ENCODE data around the gene ACP5.

Gene ACP5

DNA sequence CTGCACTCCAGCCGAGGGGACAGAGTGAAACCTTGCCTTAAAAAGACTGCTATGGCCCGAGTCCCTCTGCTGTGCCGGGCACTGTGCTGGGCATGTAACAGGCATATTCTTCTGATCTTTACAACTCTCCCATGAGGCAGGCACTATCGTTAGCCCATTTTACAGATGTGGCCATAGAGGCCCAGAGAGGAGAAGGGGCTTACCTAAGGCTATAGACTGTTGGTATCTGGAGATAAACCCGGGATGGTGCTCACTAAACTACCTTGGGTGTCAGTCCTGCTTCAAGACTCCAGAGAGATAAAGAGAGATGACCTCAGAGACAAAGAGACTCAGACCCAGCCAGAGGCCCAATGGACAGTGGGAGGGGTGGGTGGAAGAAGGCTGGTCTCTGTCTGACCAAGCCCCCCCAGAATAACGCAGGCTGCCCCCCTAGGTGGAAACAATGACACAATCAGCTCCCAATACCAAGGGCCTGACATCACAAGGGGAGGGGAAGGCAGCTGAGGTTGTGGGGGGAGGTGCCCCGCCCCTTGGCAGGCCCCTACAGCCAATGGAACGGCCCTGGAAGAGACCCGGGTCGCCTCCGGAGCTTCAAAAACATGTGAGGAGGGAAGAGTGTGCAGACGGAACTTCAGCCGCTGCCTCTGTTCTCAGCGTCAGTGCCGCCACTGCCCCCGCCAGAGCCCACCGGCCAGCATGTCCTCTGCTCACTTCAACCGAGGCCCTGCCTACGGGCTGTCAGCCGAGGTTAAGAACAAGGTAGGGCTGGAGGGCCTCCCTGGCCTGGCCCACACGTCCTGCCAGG, 39.0 kb downstream of the ACP5 start, which contains the start of gene CNN1:
Gene CNN1 (plus strand): TSS at position 620 of the 805 bp plus-strand sequence. CDS start 77 bp downstream, at position 697.
- DNase-seq (ENCODE audit: insufficient read length) (no peak), FAIRE-seq (no peak)
- TF ChIP-seq POLR2A (IDR thresholded peaks at IDR 0.05; ENCODE audit: low read depth, low read length), result no peak
- TF ChIP-seq TAF1 (IDR thresholded peaks at IDR 0.05; ENCODE audit: borderline replicate concordance, low read depth, low read length), result no peak
- no peak for TF ChIP-seq POLR2AphosphoS5 (IDR thresholded peaks at IDR 0.05; ENCODE audit: low read depth, low read length)

GRCh38 chr19:11535792-11536595, 41.5 kb downstream of the ACP5 start:
- peak; percentile 92 for DNase-seq (ENCODE audit: insufficient read length)
- TF ChIP-seq POLR2A (IDR thresholded peaks at IDR 0.05; ENCODE audit: low read depth, low read length) (no peak), TAF1 (IDR thresholded peaks at IDR 0.05; ENCODE audit: borderline replicate concordance, low read depth, low read length) (no peak), POLR2AphosphoS5 (IDR thresholded peaks at IDR 0.05; ENCODE audit: low read depth, low read length) (no peak)
- peak; percentile 93 for FAIRE-seq

DNA sequence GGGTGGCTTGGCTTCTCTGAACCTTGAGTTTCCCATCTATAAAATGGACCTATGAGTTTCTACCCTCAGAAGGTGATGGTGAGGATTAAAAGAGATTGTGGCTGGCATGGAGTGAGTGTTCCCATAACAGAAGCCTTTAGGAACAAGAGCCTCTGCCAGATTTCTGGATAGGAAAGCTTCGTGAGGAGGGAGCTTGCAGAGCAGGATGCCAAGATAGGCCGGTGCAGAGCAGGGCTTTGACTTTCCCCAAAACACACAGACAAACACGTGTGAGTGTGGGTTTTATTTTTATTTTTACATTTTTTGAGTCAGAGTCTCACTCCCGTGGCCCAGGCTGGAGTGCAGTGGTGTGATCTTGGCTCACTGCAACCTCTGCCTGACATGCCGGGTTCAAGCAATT, 42.5 kb downstream of the ACP5 start:
- DNase-seq (ENCODE audit: insufficient read length), result no peak
- FAIRE-seq, result no peak
- TF ChIP-seq POLR2A (IDR thresholded peaks at IDR 0.05; ENCODE audit: low read depth, low read length) (no peak), TAF1 (IDR thresholded peaks at IDR 0.05; ENCODE audit: borderline replicate concordance, low read depth, low read length) (no peak), POLR2AphosphoS5 (IDR thresholded peaks at IDR 0.05; ENCODE audit: low read depth, low read length) (no peak)

DNA sequence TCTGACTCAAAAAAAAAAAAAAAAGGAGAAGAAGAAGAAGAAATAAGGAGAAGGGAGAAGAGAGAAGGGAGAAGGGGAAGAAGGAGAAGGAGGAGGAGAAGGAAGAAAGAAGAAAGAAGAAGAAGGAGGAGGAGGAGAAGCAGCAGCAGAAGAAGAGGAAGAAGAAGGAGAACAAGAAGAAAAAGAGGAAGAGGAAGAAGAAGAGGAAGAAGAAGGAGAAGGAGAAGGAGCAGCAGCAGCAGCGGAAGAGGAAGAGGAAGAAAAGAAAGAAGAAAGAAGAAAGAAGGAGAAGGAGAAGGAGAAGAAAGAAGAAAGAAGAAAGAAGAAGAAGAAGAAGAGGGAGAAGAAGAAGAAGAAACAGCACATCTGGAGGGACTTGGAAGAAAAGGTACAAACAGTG, 42.9 kb downstream of the ACP5 start:
- TF ChIP-seq TAF1 (IDR thresholded peaks at IDR 0.05; ENCODE audit: borderline replicate concordance, low read depth, low read length), result no peak
- no peak for TF ChIP-seq POLR2A (IDR thresholded peaks at IDR 0.05; ENCODE audit: low read depth, low read length)
- no peak for TF ChIP-seq POLR2AphosphoS5 (IDR thresholded peaks at IDR 0.05; ENCODE audit: low read depth, low read length)
- FAIRE-seq (no peak), DNase-seq (ENCODE audit: insufficient read length) (no peak)

GRCh38 chr19:11530432-11530831, 47.0 kb downstream of the ACP5 start:
- no peak for TF ChIP-seq POLR2AphosphoS5 (IDR thresholded peaks at IDR 0.05; ENCODE audit: low read depth, low read length)
- no peak for TF ChIP-seq POLR2A (IDR thresholded peaks at IDR 0.05; ENCODE audit: low read depth, low read length)
- no peak for TF ChIP-seq TAF1 (IDR thresholded peaks at IDR 0.05; ENCODE audit: borderline replicate concordance, low read depth, low read length)
- no peak for DNase-seq (ENCODE audit: insufficient read length)
- no peak for FAIRE-seq

DNA sequence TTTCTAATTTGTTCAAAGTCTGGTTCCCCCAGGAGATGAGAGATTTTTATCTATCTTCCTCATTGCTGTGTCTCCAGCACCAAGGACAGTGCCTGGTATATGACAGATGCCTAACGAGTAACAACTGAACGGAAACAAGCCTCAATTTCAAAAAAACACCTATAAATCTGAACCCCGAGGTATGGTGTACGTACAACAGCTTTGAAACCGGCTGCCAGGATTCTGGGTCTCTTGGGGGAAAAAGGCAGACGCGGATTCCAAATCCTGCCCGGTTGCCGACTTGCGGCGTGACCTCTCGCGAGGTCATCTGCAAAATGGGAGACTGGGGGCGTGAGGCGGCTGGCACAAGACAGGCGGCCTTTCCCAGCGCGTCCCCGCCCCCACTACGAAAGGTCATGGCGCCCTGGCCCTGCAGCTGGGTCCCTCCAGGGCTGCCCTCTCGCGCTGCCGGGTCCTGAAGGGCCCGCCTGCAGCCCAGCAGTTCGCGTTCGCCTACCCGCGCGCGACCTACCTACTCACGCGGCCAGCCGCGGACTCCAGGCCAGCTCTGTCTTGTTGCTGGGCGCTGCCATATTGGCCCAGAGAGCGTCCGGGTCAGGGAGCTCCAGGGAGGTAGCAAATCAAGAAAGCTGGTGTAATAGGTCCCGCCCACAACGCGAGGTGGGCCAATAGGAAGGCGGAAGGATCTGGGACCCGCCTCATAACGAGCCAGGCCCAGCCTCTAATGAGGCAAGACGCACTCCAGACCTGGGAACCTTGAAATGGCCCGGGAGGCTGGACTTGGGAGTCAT, 48.7 kb downstream of the ACP5 start, which contains the start of gene ECSIT:
Gene ECSIT (minus strand): TSS at position 584 of the 791 bp plus-strand sequence. CDS start 9,964 bp downstream, outside the sequence.
- FAIRE-seq (peak; percentile 97), DNase-seq (ENCODE audit: insufficient read length) (peak; percentile 98)
- TF ChIP-seq TAF1 (IDR thresholded peaks at IDR 0.05; ENCODE audit: borderline replicate concordance, low read depth, low read length) (no peak), POLR2A (IDR thresholded peaks at IDR 0.05; ENCODE audit: low read depth, low read length) (peak; percentile 74; the same call in 1 of the 2 replicates), POLR2AphosphoS5 (IDR thresholded peaks at IDR 0.05; ENCODE audit: low read depth, low read length) (peak; percentile 55; the same call in 1 of the 2 replicates)

Data from GM12892 (cell line).